Lung (tissue), 16 donors: ENCODE data around the gene H2BW1. TPM values are rescaled to one million over a fixed set of nuclear protein-coding genes. Genes with fewer than 3 reads are reported as not detected.
"Not testable (repeated sequence)": the region's sequence is repeated elsewhere in the genome, so short reads cannot be mapped to it uniquely, and the experiment has no call there.

Experiments
- ATAC-seq: fragments of 200-7000 bp; cut with Tn5 transposase; one replicate; pipeline ENCODE4 v1.9.1; 2020; ENCODE audit warnings: moderate number of reproducible peaks; ENCODE audit not compliant: insufficient read depth, low FRiP score
- DNase-seq, 3 donors: peaks; one replicate each; pipeline ENCODE4 v3.0.0-alpha.2; 2013 to 2017
- H3K27ac ChIP-seq, 2 donors: one replicate each; pipeline ENCODE4 v1.5.1; 2013; ENCODE audit warnings: mild to moderate bottlenecking in 2 of 2, moderate library complexity in 2 of 2, control low read depth in 1 of 2, inconsistent platforms in 1 of 2, low read depth in 1 of 2, low read length in 1 of 2
- H3K27me3 ChIP-seq, 3 donors: one replicate each; pipeline ENCODE4 v1.5.1; 2013; ENCODE audit warnings: low read length in 2 of 3; ENCODE audit not compliant: control insufficient read depth in 3 of 3, insufficient read depth in 3 of 3
- H3K36me3 ChIP-seq, 4 donors: one replicate each; pipeline ENCODE4 v1.5.1; 2013; ENCODE audit warnings: low read length in 4 of 4, mild to moderate bottlenecking in 1 of 4, moderate library complexity in 1 of 4; ENCODE audit not compliant: control insufficient read depth in 4 of 4, insufficient read depth in 4 of 4
- H3K4me1 ChIP-seq, 5 donors: one replicate each; pipeline ENCODE4 v1.5.1; 2013; ENCODE audit warnings: low read length in 5 of 5, mild to moderate bottlenecking in 2 of 5, moderate library complexity in 1 of 5; ENCODE audit not compliant: control insufficient read depth in 5 of 5, insufficient read depth in 5 of 5
- H3K4me3 ChIP-seq: one replicate; pipeline ENCODE4 v1.5.1; 2013; ENCODE audit warnings: mild to moderate bottlenecking, control low read depth, moderate library complexity
- H3K9ac ChIP-seq, 2 donors: one replicate each; pipeline ENCODE4 v1.5.1; 2013; ENCODE audit warnings: low read length in 2 of 2, control low read depth in 1 of 2; ENCODE audit not compliant: insufficient read depth in 1 of 2
- H3K9me3 ChIP-seq, 4 donors: one replicate each; pipeline ENCODE4 v1.5.1; 2013; ENCODE audit warnings: low read length in 3 of 4, mild to moderate bottlenecking in 1 of 4, moderate library complexity in 1 of 4; ENCODE audit not compliant: control insufficient read depth in 4 of 4, insufficient read depth in 3 of 4
- CTCF ChIP-seq: IDR thresholded peaks from 2 replicates; pipeline ENCODE4 v1.5.1; 2012; ENCODE audit warnings: mild to moderate bottlenecking; ENCODE audit errors: control extremely low read depth, extremely low read depth
- WGBS, 2 donors: extraction: QIAGEN DNeasy Blood & Tissue Kit; methylation state at CpG; one replicate each; pipeline ENCODE4 v1.1.7; 2013; 5-methylcytosine and 5-hydroxymethylcytosine counted together
- long read RNA-seq, 5 donors: transcript quantifications; one replicate each; lab custom pipeline, GENCODE V29; 2026
- polyA plus RNA-seq, 2 donors: library from polyadenylated mRNA; stranded (reverse); fragments of 200-250 nt; gene quantifications; one replicate each; pipeline ENCODE4 v1.2.1, GENCODE V29; 2013
- total RNA-seq, 2 donors: library from RNA; depleted of rRNA in 1 of 2; stranded (reverse); fragments of >200 nt in 1 of 2; gene quantifications; one replicate each; pipeline ENCODE4 v1.2.1, GENCODE V29; 2014 to 2021
- donor health status: control.
- donor health status: control.
- donor health status: Bipolar disorder and iron deficiency.
- donor health status: healthy.
- donor health status: DM: yes; HTN: yes; CAD: no.

Gene H2BW1
- total RNA-seq: not detected
- polyA plus RNA-seq: not detected
- long read RNA-seq, donor 1: 0 reads
- long read RNA-seq, donor 2: 0 reads
- long read RNA-seq, donor 3: 0 reads
- long read RNA-seq, donor 4: 0 reads
- long read RNA-seq, donor 5: 0 reads

GRCh38 chrX:104013606-104014005 lies at the start of gene H2BW1:
H2BW1 (minus strand) TSS chrX:104013708; CDS start chrX:104013576, 132 bp downstream.
- no peak within 1 kb of the TSS for H3K27ac ChIP-seq
- no peak for TF ChIP-seq CTCF
- no peaks in the 10 kb centered on the region for H3K9me3 ChIP-seq
- DNase-seq (no peak), ATAC-seq (no peak)
- H3K4me1 ChIP-seq: no peaks in the 10 kb centered on the region
- 89 to 91% methylated on average over 19 to 20 of the region's 20 CpGs for WGBS, 2 donors
- no peaks in the 10 kb centered on the region for H3K36me3 ChIP-seq
- peaks cover 0 to 8% (median 3%) of the 10 kb centered on the region in 3 donors for H3K27me3 ChIP-seq
- no peak within 1 kb of the TSS for H3K4me3 ChIP-seq
- H3K9ac ChIP-seq: no peak within 1 kb of the TSS

GRCh38 chrX:104062636-104063035 lies 49.1 kb upstream of the H2BW1 start:
- not testable (repeated sequence) for ATAC-seq, H3K27me3 ChIP-seq
- WGBS, 2 donors: 91 to 92% methylated on average over 7 to 9 of the region's 18 CpGs

GRCh38 chrX:104054956-104055355 lies 41.4 kb upstream of the H2BW1 start:
- H3K27me3 ChIP-seq, H3K4me3 ChIP-seq, H3K9me3 ChIP-seq, H3K36me3 ChIP-seq, H3K27ac ChIP-seq, ATAC-seq, H3K9ac ChIP-seq, H3K4me1 ChIP-seq, DNase-seq: not testable (repeated sequence)
- no CpG with 5 or more reads among the region's 13 CpGs for WGBS, 2 donors

More at GRCh38 chrX:104062636-104063035, 49.1 kb upstream of the H2BW1 start:
- H3K4me1 ChIP-seq, H3K36me3 ChIP-seq, H3K9me3 ChIP-seq, H3K9ac ChIP-seq, H3K27ac ChIP-seq, DNase-seq, H3K4me3 ChIP-seq: not testable (repeated sequence)

- ATAC-seq (no peak), DNase-seq (no peak)
- H3K9ac ChIP-seq: no peak overlapping the region
- no peak overlapping the region for H3K27ac ChIP-seq
- H3K36me3 ChIP-seq: no peaks in the 10 kb centered on the region
- peaks cover 0 to 15% (median 0%) of the 10 kb centered on the region in 3 donors for H3K27me3 ChIP-seq
- WGBS, 2 donors: 84 to 95% methylated on average over 12 to 13 of the region's 13 CpGs
- no peak overlapping the region for H3K4me3 ChIP-seq
- no peak for TF ChIP-seq CTCF
- H3K9me3 ChIP-seq: peaks cover 0 to 3% (median 0%) of the 10 kb centered on the region in 4 donors
- H3K4me1 ChIP-seq: no peaks in the 10 kb centered on the region
Measured at GRCh38 chrX:104047171-104047570, 33.7 kb upstream of the H2BW1 start.
